GM18519 (cell line): ENCODE measurements around the gene COL24A1.
"Not testable (repeated sequence)": the region's sequence is repeated elsewhere in the genome, so short reads cannot be mapped to it uniquely, and the experiment has no call there.

Experiments used
- ATAC-seq: cut with Tn5 transposase; IDR thresholded peaks from one replicate; pipeline ENCODE4 v1.9.1; 2021; ENCODE audit warnings: mild to moderate bottlenecking, moderate library complexity; ENCODE audit not compliant: unreplicated experiment, low FRiP score

The COL24A1 gene

DNA sequence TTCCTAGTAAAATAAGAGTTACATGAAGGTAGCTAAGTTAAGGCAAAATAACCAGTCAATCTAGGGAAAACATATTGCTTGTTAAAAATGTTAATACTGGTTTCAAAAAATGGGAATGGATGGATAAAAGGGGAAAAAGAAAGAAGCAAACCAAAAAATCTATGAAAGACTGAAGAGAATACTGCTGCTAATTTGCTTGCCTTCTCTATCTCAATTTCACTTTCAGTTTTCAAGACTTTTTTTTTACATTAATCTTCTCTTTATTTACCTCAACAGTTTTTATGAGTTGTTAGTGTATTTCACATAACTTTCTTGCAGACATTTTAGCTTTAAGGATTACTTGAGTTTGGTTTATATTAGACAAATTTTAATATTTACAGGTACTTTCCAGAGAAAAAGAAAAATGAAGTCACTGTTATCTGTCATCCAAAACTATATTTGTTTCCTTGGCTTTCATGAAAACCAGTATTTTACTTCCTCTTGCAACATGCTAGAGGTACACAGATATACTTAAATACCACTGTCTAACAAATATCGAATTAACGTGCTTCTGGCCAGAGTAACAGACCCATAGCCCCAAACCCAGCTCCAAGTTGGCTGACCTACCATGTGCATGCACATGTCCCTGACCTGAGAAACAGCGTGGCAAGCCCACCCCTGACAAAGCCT, 70.7 kb downstream of the COL24A1 start:
- ATAC-seq: no peak

DNA sequence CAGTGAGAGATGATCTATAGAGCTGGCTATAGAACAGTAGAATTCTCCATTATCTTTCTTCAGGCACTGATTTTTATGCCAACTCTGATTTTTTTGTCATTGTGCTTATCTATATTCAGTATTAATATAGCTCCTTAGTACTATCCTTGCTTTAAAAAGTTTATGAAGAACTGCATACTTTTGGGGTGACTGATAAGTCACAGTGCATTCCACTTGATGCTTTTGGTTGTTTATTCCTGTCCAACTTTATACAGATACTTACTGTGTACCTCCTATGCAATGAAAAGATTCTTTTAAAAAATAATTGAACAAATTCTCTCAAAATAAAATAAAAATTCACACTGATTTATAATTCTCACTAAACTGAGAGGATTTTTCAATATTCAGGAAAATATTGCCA, 71.6 kb downstream of the COL24A1 start:
- no peak for ATAC-seq

- ATAC-seq: peak; percentile 42
Measured at GRCh38 chr1:86082183-86082582, 74.4 kb downstream of the COL24A1 start.

DNA sequence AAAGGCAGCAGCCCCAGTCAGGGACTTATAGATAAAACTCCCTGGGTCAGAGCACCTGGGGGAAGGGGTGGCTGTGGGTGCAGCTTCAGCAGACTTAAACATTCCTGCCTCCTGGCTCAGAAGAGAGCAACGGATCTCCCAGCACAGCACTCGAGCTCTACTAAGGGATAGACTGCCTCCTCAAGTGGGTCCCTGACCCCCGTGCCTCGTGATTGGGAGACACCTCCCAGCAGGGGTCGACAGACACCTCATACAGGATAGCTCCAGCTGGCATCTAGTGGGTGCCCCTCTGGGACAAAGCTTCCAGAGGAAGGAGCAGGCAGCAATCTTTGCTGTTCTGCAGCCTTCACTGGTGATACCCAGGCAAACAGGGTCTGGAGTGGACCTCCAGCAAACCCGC, 84.1 kb downstream of the COL24A1 start:
- not testable (repeated sequence) for ATAC-seq

DNA sequence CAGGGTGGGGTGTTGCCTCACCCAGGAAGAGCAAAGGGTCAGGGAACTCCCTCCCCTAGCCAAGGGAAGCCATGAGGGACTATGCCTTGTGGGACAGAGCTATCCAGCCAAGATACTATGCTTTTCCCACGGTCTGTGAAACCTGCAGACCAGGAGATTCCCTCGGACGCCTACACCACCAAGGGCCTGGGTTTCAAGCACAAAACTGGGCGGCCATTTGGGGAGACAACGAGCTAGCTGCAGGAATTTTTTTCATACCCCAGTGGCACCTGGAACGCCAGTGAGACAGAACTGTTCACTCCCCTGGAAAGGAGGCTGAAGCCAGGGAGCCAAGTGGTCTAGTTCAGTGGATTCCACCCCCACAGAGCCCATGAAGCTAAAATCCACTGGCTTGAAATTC, 84.7 kb downstream of the COL24A1 start:
- not testable (repeated sequence) for ATAC-seq

DNA sequence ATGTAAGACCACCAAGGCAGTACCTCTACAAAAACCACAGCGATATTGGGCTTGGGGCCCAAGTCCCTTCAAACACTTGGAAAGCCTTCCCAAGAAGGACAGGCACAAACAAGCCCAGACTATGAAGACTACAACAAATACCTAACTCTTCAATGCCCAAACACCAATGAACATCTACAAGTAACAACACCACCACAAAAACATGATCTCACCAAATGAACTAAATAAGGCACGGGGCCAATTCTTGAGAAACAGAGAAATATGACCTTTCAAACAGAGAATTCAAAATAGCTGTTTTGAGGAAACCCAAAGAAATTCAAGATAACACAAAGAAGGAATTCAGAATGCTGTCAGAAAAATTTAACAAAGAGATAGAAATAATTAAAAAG, 86.8 kb downstream of the COL24A1 start:
- ATAC-seq: no peak

- ATAC-seq: no peak
Measured at GRCh38 chr1:86068841-86069756, 87.5 kb downstream of the COL24A1 start.

DNA sequence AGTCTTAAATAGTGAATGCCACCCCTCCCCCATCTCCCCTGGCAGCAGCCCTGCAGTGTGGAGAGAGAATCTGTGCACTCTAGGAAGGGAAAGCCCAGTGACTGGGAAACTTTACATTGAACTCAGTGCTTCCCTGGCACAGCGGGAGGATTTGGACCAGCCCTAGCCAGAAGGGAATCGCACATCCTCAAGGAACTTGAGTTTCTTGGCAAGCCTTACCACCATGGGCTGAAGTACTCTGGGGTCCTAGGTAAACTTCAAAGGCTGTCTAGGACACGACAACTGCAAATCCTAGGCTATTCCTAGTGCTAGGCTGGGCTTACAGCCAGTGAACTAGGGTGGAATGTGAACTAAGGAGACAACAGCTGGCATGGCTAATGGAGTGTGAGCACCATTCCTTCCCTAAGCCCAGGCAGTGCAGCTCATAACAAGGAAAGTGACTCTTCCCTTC, 88.3 kb downstream of the COL24A1 start:
- ATAC-seq: no peak

DNA sequence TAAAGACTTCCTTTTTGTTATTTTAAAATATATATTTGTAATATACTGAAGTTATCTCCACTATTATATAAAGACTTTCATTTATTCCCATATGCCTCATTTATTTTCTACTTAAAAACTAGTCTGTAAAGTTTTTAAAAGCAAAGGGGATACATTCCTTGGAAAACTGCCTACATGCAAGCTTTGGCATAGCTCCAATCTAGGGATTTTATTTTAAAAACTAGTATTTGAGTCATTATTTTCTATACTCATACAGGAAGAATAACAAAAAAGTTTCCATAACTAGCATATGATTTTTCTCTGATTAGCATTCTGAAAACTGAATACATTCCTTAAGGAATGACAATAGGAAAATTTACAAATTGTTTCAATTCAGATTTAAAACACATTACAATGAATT, 88.9 kb downstream of the COL24A1 start:
- no peak for ATAC-seq

DNA sequence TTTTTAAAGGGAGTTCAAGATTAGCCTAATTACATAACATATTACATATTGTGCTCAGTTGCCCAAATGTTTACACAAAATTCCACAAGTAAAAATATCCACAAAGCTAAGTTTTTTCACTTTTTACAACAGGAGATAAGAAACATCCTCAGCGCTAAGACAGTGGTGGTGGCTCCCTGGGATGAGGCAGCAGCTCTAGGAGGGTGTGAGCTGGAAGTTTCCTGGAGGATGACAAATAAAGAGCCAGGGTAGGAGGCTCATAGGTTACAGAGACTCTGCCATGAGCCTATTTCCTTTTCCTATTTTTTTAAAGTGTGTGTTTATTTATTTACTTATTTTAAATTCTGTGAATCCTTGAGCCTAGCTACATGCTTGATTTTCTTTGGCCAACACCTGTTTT, 91.7 kb downstream of the COL24A1 start:
- ATAC-seq: no peak

GRCh38 chr1:86063721-86064120, 92.9 kb downstream of the COL24A1 start:
- no peak for ATAC-seq

GRCh38 chr1:86062453-86062852, 94.1 kb downstream of the COL24A1 start:
- no peak for ATAC-seq

DNA sequence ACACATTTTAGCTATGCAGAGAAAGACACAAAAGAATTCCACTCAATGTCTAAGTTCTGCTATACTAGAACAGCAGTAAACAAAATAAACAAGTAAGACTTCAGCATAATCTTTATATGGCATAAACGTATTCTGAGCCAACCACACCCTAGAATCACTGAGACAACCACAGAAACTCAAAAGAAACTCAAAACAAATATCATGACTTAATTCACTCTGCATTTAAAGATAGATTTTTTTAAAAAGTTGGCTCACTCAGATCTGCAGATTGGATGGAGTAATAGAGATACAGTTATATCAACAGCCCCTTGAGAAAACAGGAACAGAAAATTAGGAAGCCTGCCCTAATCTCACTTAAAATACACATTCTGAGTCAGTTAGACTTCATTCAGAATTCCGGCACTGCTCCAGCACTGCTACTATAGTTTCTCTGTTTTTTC, 95.0 kb downstream of the COL24A1 start:
- ATAC-seq: no peak

DNA sequence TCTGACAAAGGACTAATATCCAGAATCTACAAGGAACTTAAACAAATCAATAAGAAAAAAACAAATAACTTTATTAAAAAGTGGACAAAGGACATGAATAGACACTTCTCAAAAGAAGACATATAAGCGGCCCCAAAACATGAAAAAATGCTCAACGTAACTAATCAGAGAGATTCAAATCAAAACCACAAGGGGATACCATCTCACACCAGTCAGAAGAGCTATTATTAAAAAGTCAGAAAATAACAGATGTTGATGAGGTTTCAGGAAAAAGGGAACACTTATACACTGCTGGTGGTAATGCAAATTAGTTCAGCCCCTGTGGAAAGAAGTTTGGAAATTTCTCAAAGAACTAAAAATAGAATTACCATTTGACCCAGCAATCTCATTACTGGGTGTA, 102.2 kb downstream of the COL24A1 start:
- ATAC-seq: no peak

DNA sequence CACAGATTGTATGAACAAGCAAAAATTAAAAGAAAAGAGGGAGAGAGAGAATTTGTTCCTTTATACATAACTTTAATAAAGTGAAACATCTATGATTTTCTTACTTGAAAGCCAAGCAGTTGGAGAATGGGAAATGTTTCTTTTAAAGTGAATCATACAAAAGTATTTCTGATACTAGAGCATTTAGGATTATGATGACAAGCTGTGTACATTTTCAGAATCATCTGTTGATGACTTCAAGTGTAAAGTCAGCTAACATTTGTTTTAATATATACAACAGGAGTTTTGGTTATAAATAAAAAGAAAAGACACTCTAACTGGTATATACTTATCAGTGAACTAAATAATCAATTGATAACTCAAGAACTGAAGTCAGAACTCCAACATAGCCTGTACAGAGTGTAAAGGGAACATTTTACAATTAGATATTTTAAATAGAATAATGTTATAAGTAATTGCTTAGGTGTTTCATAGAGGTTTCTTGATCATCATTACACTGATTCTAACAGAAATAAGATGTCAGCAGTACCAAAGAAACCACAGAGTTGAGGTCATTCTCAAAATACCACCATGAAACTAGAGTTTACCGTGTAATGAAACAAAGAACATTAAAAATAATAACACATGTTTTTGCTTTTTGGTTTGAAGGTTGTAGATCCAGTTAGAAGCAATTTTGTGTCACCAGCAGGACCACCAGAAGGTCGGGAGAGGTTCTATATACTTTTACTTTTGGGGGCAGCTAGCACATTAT, 103.4 kb downstream of the COL24A1 start:
- peak; percentile 53 for ATAC-seq

DNA sequence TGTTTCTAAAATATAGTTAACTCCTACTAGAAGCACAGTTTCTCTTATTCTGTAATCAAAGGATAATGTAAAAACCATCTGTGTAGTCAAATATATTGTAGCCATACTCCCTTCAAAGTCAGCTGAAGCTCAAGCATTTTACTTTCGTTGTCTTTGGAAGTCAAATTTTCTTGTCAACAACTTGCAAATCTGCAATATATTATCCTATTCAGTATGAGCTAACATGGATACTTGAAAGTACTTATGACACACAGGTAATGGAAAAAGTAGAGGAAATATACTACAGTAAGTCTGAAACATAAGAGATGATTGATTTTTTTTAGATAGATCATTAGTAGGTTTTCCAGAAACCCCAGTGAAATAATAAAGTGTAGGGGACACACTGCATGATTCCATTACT, 121.5 kb downstream of the COL24A1 start:
- ATAC-seq: no peak

DNA sequence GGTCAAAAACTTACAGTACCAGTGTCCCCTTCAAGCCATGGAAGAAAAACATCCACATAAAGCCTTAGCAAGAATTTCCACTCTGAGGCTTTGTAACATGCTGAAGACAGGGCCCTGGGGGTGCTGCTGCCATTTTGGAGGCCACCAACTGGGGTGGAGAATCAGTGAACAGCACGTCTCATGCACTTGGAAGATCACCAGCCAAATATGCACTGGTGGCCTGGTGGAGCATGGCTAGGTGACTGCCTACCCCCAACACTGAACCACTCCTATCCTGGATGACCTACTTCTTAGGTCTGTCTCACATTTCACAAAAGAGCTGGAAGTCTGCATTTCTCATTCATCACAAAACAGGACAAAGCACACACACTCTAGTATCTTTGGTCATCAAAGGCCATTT, 126.4 kb downstream of the COL24A1 start:
- ATAC-seq: no peak

DNA sequence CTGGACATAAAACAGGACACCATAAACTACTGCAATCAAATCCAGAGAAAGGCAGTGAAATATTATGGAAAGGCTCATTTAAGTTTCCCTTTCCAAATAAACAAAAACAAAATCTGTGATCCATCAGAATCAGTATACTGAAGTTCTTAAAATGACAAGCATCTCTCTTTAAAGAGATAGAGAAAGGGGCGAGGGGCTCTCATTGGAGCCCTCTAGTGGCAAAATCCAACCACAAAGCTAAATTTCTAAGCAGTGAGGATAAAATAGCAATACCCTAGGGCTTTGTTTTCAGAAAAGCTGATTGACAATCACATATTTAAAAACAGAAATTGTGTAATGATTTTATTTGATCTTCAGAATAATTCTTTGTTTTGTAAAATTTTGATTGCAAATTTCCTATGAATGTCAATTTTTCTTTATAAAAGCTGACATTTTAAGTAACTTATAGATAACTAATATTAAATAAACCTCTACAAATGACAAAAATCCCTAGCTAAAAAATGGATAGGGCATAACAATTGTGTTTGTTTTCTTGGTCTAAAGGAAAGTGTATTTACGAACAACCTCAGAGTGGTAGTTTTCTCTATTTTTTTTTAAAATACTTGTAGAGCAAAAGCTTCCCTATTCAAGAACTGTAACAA, 138.2 kb downstream of the COL24A1 start:
- peak; percentile 42 for ATAC-seq

DNA sequence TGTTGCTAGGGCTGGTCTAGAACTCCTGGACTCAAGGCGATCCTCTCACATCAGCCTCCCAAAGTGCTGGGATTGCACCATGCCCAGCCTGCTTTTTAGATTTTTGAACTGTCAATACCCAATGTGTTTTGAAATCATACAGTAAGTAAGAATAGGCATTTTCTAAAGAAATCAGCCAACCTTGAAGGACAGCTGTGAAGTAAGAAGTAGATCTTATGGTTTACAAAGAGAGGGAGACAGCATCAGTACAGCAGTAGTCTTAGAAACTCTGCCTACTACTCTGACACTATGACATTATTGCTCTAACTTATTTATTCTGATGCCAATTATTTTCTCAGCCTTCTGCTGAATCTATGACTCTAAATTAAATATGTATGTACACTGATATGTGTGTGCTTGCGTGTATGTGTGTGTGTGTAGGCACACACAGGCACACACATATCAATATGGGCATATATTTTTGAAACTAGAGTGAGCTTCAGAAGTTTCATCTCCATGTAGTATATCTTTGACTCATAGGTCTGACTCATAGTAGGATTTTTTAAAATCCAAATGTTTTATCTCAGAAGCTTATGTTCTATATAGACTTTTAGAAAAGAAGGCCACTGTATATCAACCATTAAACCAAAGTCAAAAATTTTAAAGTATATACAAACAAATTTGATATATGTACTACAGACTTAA, 140.4 kb downstream of the COL24A1 start:
- peak; percentile 69 for ATAC-seq

GRCh38 chr1:86015375-86015774, 141.2 kb downstream of the COL24A1 start:
- no peak for ATAC-seq
